ENCODE data around the gene HIPK3.
"Not testable (repeated sequence)": the region's sequence is repeated elsewhere in the genome, so short reads cannot be mapped to it uniquely, and the experiment has no call there.

The HIPK3 gene

GRCh38 chr11:33303541-33303940 lies 46.4 kb downstream of the HIPK3 start:
- no peak for DNase-seq

- DNase-seq: not testable (repeated sequence)
Measured at GRCh38 chr11:33306821-33307220, 49.6 kb downstream of the HIPK3 start.

GRCh38 chr11:33307984-33308383 lies 50.8 kb downstream of the HIPK3 start:
- DNase-seq: peak in 1 of 58 donors; percentile 43

GRCh38 chr11:33309118-33309517 lies 51.9 kb downstream of the HIPK3 start:
- no peak for DNase-seq

- no peak for DNase-seq
Measured at GRCh38 chr11:33310720-33311500, 53.7 kb downstream of the HIPK3 start.

GRCh38 chr11:33311680-33312079 lies 54.5 kb downstream of the HIPK3 start:
- no peak for DNase-seq

GRCh38 chr11:33315822-33316221 lies 58.6 kb downstream of the HIPK3 start:
- no peak for DNase-seq

GRCh38 chr11:33317662-33318061 lies 60.5 kb downstream of the HIPK3 start:
- no peak for DNase-seq

- DNase-seq: peak in 1 of 58 donors; percentile 0
Measured at GRCh38 chr11:33320016-33320813, 63.0 kb downstream of the HIPK3 start.

DNA sequence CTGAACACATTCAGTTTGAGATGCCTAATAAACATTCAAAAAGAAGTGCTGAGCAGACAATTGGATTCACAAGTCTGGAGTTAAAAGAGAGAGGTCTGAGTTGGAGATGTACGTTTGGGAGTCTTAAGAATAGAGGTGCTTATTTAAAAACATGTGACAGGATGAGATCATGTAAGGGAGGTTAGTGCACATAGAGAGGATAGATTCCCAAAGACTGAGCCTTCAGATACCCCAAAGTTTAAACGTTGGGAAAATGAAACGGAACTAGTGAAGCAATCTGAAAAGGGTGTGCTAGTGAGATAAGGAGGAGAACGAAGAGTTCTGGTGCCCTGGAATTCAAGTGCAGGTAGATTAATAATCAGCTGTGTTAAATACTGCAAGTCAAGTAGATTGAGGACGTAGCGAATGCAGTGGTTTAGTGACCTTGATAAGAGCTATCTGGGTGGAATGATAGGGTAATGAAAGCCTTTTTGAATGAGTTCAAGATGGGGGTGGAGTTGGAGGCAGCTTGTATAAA lies 63.7 kb downstream of the HIPK3 start:
- no peak for DNase-seq

- DNase-seq: no peak
Measured at GRCh38 chr11:33321422-33321821, 64.2 kb downstream of the HIPK3 start.

DNA sequence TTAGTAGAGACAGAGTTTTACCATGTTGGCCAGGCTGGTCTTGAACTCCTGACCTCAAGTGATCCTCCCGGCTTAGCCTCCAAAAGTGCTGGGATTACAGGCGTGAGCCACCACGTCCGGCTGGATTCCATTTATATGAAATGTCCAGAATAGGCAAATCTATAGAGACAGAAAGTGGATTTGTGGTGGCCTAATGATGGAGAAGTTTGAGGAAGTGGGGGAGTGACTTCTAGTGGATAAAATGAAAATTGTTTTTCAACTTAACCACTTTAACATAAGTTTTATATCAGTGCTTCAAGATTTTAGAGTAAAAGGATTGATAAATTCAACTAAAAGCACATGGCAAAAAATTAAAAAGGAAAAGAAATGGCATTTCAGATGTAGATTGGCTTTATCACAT lies 66.2 kb downstream of the HIPK3 start:
- DNase-seq: no peak

DNA sequence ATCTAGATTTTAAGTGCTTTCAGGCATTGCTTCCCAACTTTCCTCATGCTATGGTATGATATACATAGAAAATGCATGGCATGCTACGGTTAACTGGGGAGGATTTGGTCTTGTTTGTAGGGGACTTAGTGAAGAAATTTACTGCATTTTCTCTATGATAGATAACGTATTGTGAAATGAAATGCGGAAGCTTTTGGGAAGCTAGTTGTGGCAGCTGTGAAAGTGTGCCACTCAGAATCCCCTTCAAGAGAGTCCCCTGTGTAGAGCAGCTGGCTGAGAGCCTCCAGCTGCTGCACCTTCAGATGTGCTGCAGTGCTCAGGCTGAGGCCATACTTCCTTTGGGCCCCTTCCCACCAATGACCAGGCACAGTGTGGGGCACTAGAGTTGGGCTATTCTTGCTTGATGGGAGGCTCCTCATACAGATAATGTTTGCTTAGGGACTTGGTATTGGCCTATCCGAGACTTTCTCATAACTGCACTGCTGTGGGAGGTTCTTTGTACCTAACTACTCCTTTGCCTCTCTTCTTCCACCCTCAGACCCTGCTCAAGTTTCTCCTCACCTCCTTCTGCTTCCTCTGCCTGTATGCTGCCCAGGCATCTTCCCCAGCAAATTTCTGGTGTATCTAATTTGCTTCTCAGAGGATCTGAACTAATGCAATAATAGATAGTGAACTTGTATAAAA lies 67.3 kb downstream of the HIPK3 start:
- DNase-seq: no peak

- no peak for DNase-seq
Measured at GRCh38 chr11:33325451-33325850, 68.3 kb downstream of the HIPK3 start.

DNA sequence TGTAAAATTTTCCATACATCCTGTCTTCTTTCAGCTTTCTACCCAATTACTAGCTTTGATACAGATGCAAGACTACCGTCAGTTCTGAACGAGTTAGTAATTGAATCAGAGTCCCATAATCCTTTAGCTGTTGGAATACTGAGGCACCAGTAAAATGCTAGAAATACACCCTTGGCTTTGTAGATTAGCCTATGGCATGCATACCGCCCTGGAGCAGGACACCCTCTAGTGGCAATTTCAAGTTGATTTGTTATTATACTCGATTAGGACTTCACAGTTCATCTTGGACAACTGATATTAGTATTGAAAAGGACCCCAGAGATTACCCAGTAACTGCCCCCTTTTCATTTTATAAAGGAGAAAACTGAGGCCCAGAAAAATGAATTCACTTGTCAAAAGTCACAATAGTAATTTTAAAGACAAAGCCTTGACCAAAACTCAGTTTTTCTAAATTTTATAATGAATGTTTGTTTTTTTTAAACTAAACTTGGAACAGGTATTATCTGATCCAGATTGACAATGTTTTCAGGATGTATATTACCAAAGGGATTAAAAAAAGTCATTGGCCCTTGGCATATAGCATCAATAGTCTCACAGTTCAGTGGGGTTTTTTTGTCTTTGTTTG lies 72.6 kb downstream of the HIPK3 start:
- DNase-seq: peak in 23 of 58 donors; percentile 1 to 47 (median 17)

- no peak for DNase-seq
Measured at GRCh38 chr11:33333816-33334215, 76.6 kb downstream of the HIPK3 start.

DNA sequence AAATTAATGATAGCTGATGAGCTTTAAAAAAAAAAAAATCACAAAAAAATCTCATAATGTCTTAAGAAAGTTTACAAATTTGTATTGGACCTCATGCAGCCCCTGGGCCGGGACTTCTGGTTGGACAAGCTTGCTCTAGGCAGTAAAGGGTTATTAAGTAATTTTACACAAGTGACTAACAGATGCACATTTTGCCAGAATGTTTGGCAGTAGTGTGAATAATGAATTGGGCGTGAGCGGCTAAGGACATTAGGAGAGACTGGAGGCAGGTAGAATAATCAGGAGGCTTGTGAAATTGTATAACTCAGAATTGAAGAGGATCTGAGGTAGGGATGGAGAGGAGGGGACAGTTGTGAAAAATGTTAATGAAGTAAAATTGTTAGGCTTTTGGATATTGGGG lies 77.4 kb downstream of the HIPK3 start:
- no peak for DNase-seq

DNA sequence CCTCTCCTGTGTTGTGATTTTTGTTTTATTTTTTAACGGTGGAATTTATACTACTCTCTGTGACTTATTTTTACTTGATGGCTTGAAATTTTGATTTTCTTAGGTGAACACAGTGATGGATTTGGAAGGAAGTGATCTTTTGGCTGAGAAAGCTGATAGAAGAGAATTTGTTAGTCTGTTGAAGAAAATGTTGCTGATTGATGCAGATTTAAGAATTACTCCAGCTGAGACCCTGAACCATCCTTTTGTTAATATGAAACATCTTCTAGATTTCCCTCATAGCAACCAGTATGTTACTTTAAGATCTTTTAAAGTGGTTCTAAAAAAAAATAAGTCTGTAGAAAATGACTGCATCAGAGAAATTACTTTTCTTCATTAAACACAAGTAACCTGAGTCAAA lies 82.1 kb downstream of the HIPK3 start:
- DNase-seq: no peak

- no peak for DNase-seq
Measured at GRCh38 chr11:33344611-33345010, 87.4 kb downstream of the HIPK3 start.

- no peak for DNase-seq
Measured at GRCh38 chr11:33347490-33348125, 90.4 kb downstream of the HIPK3 start.

- DNase-seq: no peak
Measured at GRCh38 chr11:33350287-33350686, 93.1 kb downstream of the HIPK3 start.
